HG03095 (cell line): ENCODE data around the gene H2BK1.

ENCODE experiments used
- ATAC-seq: cut with Tn5 transposase; IDR thresholded peaks from one replicate; pipeline ENCODE4 v1.9.1; 2021; ENCODE audit warnings: moderate library complexity; ENCODE audit not compliant: unreplicated experiment

Gene H2BK1

DNA sequence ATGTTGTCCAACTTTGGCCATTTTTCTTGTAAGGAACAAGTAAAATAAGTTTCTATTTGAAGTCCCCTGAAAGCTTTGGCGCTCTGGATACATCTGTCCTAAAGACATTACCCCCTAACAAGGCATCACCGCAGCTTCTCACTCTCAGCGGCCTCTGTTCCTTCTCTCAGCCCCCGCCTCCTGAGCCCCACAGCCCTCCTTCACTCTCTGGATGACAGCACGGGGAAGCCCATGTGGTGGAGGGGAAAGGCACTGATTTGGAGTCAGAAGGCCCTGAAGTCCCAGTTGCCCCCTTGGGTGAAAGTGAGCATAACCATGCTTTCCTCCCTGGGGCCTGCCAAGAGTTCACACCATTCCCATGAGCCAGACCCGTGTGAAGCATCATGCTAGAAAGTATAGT is 4.6 kb downstream of the H2BK1 start:
- no peak for ATAC-seq

DNA sequence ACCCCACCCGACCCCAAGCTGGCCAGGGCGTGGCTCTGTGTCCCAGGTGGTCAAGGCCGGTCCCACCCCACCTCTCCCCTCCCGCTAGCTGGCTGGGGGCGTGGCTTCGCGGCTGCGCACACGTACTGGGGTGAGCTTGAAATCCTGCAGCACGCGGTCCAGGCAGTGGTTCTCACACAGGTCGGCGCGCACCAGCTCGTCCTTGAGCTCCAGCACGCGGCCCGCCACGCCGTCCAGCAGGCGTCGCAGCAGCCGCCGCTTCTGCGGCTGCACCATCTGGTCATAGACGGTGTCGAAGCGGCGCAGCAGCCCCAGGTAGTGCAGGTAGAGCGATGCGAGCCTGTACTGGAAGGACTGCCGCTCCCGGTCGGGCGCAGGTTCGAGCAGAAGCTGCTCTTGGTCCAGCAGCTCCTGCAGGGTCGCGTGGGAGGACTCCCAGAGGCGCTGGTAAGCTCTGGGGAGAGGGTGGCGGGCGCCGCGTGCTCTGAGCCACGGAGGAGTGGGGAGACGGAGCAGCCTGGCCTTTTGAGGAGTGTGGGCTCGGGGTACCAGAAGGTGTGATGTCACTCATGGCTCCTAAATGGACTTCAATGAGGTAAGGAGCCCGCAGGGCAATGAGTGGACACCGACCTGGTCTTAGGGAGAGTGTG is 5.8 kb downstream of the H2BK1 start:
- ATAC-seq, result no peak

DNA sequence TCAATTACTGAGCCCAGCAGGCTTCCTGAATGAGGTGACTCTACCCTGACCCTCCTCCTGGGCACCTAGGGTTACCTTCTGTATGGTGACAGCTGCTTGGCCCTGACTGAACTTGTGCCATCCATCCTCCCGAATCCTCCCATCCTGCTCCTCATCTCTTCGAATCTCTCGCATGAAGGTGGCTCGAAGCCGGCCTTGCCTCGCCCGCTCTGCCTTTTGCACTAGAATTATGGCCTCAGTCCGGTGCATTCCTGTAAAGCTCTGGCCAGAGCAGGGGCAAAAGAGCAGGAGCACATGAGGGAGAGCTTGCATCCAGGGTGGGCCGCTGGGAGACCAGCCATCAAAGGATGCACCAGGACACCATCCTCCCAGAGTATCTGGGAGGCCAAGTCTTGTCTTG is 7.5 kb downstream of the H2BK1 start:
- ATAC-seq, result no peak

DNA sequence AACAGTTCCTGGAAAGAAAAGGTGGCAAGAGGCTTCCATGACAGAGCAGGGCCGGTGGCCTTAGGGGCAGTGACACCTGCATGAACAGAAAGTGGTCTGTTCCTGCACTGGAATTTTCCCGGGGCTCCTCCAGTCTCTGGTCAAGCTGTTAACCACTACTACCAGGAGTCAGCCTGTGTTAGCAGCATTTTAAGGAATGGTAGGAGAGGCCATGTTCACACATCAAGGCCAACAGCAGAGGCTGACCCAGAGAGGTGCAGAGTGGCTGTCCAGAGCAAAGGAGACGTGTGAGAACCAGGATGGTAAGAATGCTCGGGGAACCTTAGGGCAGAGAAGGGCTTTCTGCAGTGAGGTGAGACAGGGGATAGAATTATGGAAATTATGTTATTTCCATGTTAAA is 8.5 kb downstream of the H2BK1 start:
- no peak for ATAC-seq

- ATAC-seq, result no peak
Observed at GRCh38 chr7:151201344-151201743, 8.9 kb downstream of the H2BK1 start.

GRCh38 chr7:151198945-151199848 is 11.1 kb downstream of the H2BK1 start:
- no peak for ATAC-seq

- ATAC-seq, result no peak
Observed at GRCh38 chr7:151197932-151198331, 12.4 kb downstream of the H2BK1 start.

DNA sequence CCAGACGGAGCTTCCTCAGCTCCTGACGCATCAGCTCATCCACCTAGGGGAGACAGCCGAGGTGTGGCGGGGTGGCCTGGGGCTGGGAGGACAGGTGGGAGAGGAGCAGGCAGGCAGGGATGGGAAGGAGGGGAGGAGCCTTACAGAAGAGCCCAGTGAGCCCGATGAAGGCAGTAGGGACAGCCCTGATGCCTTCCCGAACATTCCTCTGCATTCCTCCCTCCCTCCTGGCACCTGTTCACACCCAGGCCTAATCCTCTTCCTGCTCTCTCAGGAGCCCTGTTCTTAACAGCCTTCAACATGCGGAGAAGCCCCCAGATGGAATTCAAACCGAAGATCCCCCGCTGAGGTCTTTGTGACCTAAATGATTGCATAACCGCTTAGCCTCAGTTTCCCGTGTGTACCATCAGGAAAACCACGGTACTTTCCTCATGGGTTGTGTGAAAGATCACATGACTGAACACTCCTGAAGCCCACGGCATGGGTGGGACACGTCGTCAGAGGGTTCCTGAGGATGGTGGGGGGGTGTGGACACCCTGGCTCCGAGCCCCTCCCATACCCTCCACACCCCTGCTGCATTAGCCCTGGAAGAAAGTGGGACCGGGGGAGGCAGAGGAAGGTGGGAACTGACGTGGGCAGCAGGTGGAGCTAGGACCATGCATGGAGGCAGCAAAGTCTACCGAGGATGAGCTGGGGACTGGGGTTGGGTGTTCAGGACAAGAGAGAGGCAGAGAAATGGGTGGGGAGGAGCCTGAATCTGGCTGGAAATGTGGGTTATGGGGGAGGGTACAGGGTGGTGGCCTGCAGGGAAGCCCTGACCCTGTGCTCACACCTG is 14.5 kb downstream of the H2BK1 start:
- ATAC-seq, result no peak

GRCh38 chr7:151194188-151194587 is 16.1 kb downstream of the H2BK1 start:
- ATAC-seq, result no peak

- ATAC-seq, result no peak
Observed at GRCh38 chr7:151193203-151193978, 16.9 kb downstream of the H2BK1 start.

- ATAC-seq, result no peak
Observed at GRCh38 chr7:151192002-151192539, 18.2 kb downstream of the H2BK1 start.

- ATAC-seq, result no peak
Observed at GRCh38 chr7:151191544-151191943, 18.7 kb downstream of the H2BK1 start.

DNA sequence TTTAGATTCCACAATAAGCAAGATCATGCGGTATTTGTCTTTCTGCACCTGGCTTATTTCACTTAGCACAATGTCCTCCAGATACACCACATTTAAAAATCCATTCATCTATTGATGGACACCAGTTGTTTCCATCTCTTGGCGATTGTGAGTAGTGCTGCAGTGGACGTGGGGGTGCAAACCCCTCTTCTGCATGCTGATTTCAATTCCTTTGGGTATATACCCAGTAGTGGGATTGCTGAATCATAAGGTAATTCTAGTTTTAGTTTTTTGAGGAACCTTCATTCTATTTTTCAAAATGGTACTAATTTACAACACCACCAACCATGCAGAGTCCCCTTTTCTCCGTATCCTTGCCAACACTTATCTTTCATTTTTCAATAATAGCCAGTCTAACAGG is 21.2 kb downstream of the H2BK1 start:
- no peak for ATAC-seq

DNA sequence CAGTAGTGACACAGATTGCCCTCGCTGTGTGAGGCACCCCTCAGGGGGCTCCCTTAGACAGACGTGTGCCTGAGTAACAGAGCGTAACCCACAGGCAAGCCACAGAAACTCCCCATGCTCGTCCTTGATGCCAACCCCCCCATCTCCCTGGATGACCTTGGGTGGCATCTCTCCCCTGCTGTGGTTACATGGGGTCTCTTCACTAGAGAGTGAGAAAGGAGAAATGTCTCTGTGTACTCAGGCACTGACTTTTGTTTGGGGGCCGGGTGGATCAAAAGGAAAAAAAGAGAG is 22.1 kb downstream of the H2BK1 start:
- no peak for ATAC-seq

DNA sequence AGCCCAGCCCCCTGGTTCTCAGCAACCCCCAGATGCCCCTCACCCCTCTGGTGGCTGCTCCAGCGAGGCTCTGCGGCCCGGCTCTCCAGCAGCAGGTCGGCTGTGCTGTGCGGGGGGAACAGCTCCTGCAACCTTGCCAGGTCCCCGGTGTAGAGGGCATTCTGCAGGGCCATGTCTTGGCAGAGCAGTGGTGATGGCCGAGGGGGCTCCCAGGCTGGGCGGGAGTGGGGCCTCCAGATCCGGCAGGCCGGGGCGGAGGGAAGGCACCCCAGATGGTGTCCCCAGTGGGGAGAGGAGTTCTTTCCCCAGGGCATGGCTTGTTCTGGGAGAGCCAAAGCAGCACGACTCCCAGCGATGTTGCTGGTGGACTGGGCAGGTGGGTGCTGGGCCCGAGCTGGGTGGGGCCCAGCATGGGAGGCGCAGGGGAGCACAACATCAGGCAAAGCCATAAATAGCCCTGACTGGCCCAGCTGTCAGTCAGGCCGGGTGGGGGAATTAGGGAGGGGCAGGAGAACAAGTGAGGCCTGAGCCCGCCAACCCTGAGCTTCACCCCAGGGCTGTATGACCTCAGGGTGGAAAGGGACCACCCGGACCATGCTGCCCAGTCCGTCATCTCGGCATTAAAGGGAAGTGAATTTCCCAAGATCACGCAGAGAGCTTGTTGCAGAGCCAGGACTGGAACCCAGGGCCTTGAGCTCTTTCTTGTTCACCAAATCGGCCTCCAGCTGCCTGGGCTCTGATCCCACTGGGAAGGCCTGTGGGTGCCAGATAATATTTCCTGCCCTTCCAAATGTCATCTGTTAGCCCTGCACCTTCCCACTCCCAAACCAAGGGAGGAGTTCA is 22.7 kb downstream of the H2BK1 start:
- no peak for ATAC-seq

DNA sequence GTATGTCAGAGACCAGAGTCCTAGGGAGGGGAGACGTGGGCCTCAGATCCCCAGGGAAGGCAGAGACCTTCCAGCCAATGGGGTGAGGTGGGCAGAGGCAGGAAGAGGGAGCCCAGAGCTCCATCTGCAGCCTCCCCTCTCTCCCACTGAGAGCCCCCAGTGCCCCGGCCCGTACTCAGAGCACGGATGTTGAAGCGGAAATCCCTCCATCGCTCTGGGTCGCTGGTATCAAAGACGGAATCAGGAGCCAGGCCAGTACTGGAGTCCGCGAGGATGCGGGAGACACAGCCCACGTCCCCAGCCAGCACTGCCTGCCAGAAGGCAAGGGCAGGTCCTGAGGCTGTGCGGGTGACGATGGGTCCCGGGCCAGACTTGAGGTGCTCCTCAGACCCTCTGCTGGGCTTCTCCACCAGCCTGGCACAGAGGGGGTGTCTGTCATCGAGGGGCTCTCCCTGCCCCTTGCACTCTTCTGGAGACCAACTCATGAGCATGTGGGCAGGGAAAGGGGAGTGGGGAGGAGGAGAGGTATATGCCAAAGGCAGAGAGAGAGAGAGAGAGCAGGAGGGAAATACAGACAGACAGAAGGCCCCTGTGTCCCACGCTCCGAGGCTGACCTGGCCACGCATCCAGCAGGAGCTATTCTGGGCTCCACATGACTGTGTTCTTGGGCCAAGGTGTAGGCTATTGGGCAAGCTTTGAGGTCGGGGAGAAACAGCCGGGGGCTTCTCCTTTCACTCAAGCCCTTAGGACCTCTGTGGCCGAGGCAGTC is 23.5 kb downstream of the H2BK1 start, which contains the start of gene ASB10:
Gene ASB10 (minus strand): TSS at position 611 of the 769 bp plus-strand sequence. CDS start 120 bp downstream, at position 491.
- no peak for ATAC-seq

- no peak for ATAC-seq
Observed at GRCh38 chr7:151185762-151186639, 24.3 kb downstream of the H2BK1 start.

DNA sequence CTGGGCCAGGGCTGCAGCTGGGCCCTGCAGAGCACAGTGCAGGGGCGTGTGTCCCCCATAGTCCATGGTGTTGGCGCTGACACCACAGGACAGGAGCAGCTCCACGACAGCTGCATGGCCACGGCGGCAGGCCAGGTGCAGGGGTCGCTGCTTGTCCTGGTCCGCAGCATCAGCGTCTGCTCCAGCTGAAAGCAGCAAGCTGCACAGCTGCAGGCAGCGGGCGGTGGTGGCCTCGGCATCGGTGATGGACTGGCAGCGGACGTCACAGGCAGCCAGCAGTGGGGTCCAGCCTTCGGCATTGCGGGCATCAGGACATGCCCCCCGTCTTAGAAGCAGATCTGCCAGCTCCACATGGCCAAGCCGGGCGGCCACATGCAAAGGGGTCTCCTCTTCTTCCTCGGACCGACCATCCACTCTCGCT is 29.3 kb downstream of the H2BK1 start:
- no peak for ATAC-seq
